HepG2 (cell line): ENCODE data around the gene DENND2D. TPM values are rescaled to one million over a fixed set of nuclear protein-coding genes. Genes with fewer than 3 reads are reported as not detected.

ENCODE experiments used
- EHMT2 ChIP-seq: fragments of 200-600 bp; sonication (generic); IDR thresholded peaks from 2 replicates; pipeline ENCODE4 v1.7.0; 2017; ENCODE audit warnings: antibody characterized with exemption, low read depth, low read length, borderline replicate concordance
- HOXA5 ChIP-seq: sonication (generic); formaldehyde crosslinking; IDR thresholded peaks from 2 replicates; pipeline ENCODE4 v1.4.0; 2020; ENCODE audit warnings: missing genetic modification reagents
- HOXA9 ChIP-seq: sonication (generic); formaldehyde crosslinking; IDR thresholded peaks from 2 replicates; pipeline ENCODE4 v1.8.1; 2022; ENCODE audit warnings: missing genetic modification reagents, mild to moderate bottlenecking, moderate library complexity, borderline replicate concordance
- KLF12 ChIP-seq: sonication (generic); formaldehyde crosslinking; IDR thresholded peaks from 2 replicates; pipeline ENCODE4 v1.4.0; 2020; ENCODE audit warnings: missing genetic modification reagents, borderline replicate concordance
- MED1 ChIP-seq: sonication (generic); formaldehyde crosslinking; IDR thresholded peaks from 2 replicates; pipeline ENCODE4 v1.4.0; 2020; ENCODE audit warnings: missing genetic modification reagents
- RFX3 ChIP-seq: IDR thresholded peaks from 2 replicates; pipeline ENCODE4 v1.6.1; 2016; ENCODE audit warnings: missing biosample characterization, missing genetic modification reagents
- ZFP37 ChIP-seq: sonication (generic); formaldehyde crosslinking; IDR thresholded peaks from 2 replicates; pipeline ENCODE4 v1.4.0; 2020; ENCODE audit warnings: missing genetic modification reagents, borderline replicate concordance
- ZNF431 ChIP-seq: sonication (generic); formaldehyde crosslinking; IDR thresholded peaks from 2 replicates; pipeline ENCODE4 v1.9.0; 2022; ENCODE audit warnings: missing genetic modification reagents, low read depth, mild to moderate bottlenecking, borderline replicate concordance
- ZNF543 ChIP-seq: sonication (generic); formaldehyde crosslinking; IDR thresholded peaks from 2 replicates; pipeline ENCODE4 v1.4.0; 2020; ENCODE audit warnings: mild to moderate bottlenecking, missing genetic modification reagents
- ZSCAN21 ChIP-seq: sonication (generic); formaldehyde crosslinking; IDR thresholded peaks from 2 replicates; pipeline ENCODE4 v1.8.0; 2022; ENCODE audit warnings: mild to moderate bottlenecking, missing genetic modification reagents, moderate library complexity, borderline replicate concordance
- polyA plus RNA-seq, 8 experiments: library from polyadenylated mRNA; depleted of rRNA in 3 of 8; stranded (reverse) in 7 of 8; unstranded in 1 of 8; fragments of >200 nt; fragmentation: Illumina TruSeq in 4 of 8; extraction: Trizol in 4 of 8; gene quantifications; 2 replicates each; pipeline versions ENCODE4 v1.2.1 to v1.2.3, GENCODE V29; 2011 to 2016; ENCODE audit warnings: low read depth in 4 of 8, missing spikeins in 1 of 8, mixed read lengths in 1 of 8; ENCODE audit not compliant: insufficient read depth in 1 of 8
- total RNA-seq, 5 experiments: library from RNA; depleted of rRNA; stranded (reverse); fragments of >200 nt; fragmentation: Illumina TruSeq; extraction: Trizol; gene quantifications; 2 replicates each; pipeline ENCODE4 v1.2.3, GENCODE V29; 2016; ENCODE audit warnings: low read depth in 1 of 5
- TF ChIP-seq, protein P1 (sequence below): sonication (generic); formaldehyde crosslinking; conservative IDR thresholded peaks from 2 replicates; pipeline ENCODE4 v1.8.0; 2022; ENCODE audit warnings: mild to moderate bottlenecking, moderate library complexity, missing genetic modification reagents
- TF ChIP-seq, protein P2 (sequence below): sonication (generic); formaldehyde crosslinking; IDR thresholded peaks from 2 replicates; pipeline ENCODE4 v1.5.0; 2020; ENCODE audit warnings: mild to moderate bottlenecking, missing genetic modification reagents
- TF ChIP-seq, protein P3 (sequence below): sonication (generic); formaldehyde crosslinking; IDR thresholded peaks from 2 replicates; pipeline ENCODE4 v1.4.0; 2020; ENCODE audit warnings: missing genetic modification reagents, borderline replicate concordance
- TF ChIP-seq, protein P4 (sequence below): sonication (generic); formaldehyde crosslinking; IDR thresholded peaks from 2 replicates; pipeline ENCODE4 v1.4.0; 2020; ENCODE audit warnings: mild to moderate bottlenecking, missing genetic modification reagents, borderline replicate concordance

DENND2D gene
- total and polyA plus RNA-seq, 2 of the 13 experiments (the other 11 are each of a cell fraction or from before 2014, with no cell fraction given), result 0.04 TPM; not detected in 1

DNA sequence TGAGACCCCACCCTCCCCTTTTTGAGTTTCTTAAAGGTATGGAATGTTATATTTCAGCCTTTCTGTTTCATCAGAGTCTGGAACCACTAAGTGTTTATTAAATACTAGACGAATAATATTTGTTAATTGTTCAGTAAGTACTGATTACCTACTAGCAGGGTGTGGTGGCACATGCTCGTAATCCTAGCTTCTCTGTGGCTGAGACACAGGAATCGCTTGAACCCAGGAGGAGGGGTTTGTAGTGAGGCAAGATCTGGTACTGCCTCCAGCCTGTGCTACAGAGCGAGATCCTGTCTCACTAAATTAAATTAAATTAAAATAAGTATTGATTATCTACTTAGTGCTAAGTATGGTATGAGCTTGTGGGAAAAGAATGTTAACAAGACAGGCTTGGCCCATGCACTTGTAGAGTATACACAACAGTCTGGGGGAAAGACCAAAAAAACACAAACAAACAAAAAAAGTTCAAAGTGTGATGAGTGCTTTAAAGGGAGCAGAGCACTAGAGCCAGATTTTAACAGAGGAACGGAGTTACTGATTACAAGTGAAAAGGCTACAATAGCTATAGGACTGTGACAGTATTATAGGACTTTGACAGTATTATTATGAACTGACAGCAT lies 58.0 kb downstream of the DENND2D start (continued):
- TF ChIP-seq, protein P1, sequence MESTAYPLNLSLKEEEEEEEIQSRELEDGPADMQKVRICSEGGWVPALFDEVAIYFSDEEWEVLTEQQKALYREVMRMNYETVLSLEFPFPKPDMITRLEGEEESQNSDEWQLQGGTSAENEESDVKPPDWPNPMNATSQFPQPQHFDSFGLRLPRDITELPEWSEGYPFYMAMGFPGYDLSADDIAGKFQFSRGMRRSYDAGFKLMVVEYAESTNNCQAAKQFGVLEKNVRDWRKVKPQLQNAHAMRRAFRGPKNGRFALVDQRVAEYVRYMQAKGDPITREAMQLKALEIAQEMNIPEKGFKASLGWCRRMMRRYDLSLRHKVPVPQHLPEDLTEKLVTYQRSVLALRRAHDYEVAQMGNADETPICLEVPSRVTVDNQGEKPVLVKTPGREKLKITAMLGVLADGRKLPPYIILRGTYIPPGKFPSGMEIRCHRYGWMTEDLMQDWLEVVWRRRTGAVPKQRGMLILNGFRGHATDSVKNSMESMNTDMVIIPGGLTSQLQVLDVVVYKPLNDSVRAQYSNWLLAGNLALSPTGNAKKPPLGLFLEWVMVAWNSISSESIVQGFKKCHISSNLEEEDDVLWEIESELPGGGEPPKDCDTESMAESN (CRISPR knock-in tag), result no peak
- TF ChIP-seq, protein P2, sequence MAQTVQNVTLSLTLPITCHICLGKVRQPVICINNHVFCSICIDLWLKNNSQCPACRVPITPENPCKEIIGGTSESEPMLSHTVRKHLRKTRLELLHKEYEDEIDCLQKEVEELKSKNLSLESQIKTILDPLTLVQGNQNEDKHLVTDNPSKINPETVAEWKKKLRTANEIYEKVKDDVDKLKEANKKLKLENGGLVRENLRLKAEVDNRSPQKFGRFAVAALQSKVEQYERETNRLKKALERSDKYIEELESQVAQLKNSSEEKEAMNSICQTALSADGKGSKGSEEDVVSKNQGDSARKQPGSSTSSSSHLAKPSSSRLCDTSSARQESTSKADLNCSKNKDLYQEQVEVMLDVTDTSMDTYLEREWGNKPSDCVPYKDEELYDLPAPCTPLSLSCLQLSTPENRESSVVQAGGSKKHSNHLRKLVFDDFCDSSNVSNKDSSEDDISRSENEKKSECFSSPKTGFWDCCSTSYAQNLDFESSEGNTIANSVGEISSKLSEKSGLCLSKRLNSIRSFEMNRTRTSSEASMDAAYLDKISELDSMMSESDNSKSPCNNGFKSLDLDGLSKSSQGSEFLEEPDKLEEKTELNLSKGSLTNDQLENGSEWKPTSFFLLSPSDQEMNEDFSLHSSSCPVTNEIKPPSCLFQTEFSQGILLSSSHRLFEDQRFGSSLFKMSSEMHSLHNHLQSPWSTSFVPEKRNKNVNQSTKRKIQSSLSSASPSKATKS (CRISPR knock-in tag), result no peak
- TF ChIP-seq ZNF431 (CRISPR knock-in tag) (no peak), ZNF543 (no peak), MED1 (CRISPR knock-in tag) (no peak), ZFP37 (CRISPR knock-in tag) (no peak), RFX3 (no peak), HOXA5 (CRISPR knock-in tag) (no peak), KLF12 (CRISPR knock-in tag) (no peak), EHMT2 (no peak), ZSCAN21 (CRISPR knock-in tag) (no peak), HOXA9 (CRISPR knock-in tag) (no peak)
- TF ChIP-seq, protein P3, sequence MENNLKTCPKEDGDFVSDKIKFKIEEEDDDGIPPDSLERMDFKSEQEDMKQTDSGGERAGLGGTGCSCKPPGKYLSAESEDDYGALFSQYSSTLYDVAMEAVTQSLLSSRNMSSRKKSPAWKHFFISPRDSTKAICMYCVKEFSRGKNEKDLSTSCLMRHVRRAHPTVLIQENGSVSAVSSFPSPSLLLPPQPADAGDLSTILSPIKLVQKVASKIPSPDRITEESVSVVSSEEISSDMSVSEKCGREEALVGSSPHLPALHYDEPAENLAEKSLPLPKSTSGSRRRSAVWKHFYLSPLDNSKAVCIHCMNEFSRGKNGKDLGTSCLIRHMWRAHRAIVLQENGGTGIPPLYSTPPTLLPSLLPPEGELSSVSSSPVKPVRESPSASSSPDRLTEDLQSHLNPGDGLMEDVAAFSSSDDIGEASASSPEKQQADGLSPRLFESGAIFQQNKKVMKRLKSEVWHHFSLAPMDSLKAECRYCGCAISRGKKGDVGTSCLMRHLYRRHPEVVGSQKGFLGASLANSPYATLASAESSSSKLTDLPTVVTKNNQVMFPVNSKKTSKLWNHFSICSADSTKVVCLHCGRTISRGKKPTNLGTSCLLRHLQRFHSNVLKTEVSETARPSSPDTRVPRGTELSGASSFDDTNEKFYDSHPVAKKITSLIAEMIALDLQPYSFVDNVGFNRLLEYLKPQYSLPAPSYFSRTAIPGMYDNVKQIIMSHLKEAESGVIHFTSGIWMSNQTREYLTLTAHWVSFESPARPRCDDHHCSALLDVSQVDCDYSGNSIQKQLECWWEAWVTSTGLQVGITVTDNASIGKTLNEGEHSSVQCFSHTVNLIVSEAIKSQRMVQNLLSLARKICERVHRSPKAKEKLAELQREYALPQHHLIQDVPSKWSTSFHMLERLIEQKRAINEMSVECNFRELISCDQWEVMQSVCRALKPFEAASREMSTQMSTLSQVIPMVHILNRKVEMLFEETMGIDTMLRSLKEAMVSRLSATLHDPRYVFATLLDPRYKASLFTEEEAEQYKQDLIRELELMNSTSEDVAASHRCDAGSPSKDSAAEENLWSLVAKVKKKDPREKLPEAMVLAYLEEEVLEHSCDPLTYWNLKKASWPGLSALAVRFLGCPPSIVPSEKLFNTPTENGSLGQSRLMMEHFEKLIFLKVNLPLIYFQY (CRISPR knock-in tag), result no peak
- TF ChIP-seq, protein P4, sequence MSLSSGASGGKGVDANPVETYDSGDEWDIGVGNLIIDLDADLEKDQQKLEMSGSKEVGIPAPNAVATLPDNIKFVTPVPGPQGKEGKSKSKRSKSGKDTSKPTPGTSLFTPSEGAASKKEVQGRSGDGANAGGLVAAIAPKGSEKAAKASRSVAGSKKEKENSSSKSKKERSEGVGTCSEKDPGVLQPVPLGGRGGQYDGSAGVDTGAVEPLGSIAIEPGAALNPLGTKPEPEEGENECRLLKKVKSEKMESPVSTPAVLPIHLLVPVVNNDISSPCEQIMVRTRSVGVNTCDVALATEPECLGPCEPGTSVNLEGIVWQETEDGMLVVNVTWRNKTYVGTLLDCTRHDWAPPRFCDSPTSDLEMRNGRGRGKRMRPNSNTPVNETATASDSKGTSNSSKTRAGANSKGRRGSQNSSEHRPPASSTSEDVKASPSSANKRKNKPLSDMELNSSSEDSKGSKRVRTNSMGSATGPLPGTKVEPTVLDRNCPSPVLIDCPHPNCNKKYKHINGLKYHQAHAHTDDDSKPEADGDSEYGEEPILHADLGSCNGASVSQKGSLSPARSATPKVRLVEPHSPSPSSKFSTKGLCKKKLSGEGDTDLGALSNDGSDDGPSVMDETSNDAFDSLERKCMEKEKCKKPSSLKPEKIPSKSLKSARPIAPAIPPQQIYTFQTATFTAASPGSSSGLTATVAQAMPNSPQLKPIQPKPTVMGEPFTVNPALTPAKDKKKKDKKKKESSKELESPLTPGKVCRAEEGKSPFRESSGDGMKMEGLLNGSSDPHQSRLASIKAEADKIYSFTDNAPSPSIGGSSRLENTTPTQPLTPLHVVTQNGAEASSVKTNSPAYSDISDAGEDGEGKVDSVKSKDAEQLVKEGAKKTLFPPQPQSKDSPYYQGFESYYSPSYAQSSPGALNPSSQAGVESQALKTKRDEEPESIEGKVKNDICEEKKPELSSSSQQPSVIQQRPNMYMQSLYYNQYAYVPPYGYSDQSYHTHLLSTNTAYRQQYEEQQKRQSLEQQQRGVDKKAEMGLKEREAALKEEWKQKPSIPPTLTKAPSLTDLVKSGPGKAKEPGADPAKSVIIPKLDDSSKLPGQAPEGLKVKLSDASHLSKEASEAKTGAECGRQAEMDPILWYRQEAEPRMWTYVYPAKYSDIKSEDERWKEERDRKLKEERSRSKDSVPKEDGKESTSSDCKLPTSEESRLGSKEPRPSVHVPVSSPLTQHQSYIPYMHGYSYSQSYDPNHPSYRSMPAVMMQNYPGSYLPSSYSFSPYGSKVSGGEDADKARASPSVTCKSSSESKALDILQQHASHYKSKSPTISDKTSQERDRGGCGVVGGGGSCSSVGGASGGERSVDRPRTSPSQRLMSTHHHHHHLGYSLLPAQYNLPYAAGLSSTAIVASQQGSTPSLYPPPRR, result no peak
